Liver (tissue), 9 donors: ENCODE measurements around the gene SGK1. TPM values are rescaled to one million over a fixed set of nuclear protein-coding genes. Genes with fewer than 3 reads are reported as not detected.
"Not testable (repeated sequence)": the region's sequence is repeated elsewhere in the genome, so short reads cannot be mapped to it uniquely, and the experiment has no call there.

Source experiments
- DNase-seq: peaks from one replicate; pipeline ENCODE4 v3.0.0-alpha.2; 2017; ENCODE audit warnings: low spot score
- H3K27ac ChIP-seq, 2 donors: one replicate each; pipeline ENCODE4 v1.7.0; 2013; ENCODE audit warnings: inconsistent platforms in 2 of 2, low read length in 2 of 2, control low read depth in 1 of 2, low read depth in 1 of 2, mild to moderate bottlenecking in 1 of 2
- H3K27me3 ChIP-seq, 4 donors: one replicate each; pipeline versions ENCODE4 v1.6.1 to v1.7.0; 2013; ENCODE audit warnings: low read length in 3 of 4, inconsistent platforms in 1 of 4, mild to moderate bottlenecking in 1 of 4, moderate library complexity in 1 of 4; ENCODE audit not compliant: control insufficient read depth in 4 of 4, insufficient read depth in 4 of 4
- H3K36me3 ChIP-seq, 4 donors: one replicate each; pipeline versions ENCODE4 v1.6.1 to v1.7.0; 2013; ENCODE audit warnings: low read length in 3 of 4, mild to moderate bottlenecking in 3 of 4, low read depth in 1 of 4, moderate library complexity in 1 of 4; ENCODE audit not compliant: control insufficient read depth in 4 of 4, insufficient read depth in 3 of 4
- H3K4me1 ChIP-seq, 4 donors: one replicate each; pipeline versions ENCODE4 v1.6.1 to v1.7.0; 2013; ENCODE audit warnings: low read length in 3 of 4, mild to moderate bottlenecking in 3 of 4, moderate library complexity in 1 of 4; ENCODE audit not compliant: control insufficient read depth in 4 of 4, insufficient read depth in 4 of 4
- H3K4me3 ChIP-seq, 3 donors: one replicate each; pipeline versions ENCODE4 v1.6.1 to v1.7.0; 2013; ENCODE audit warnings: low read length in 3 of 3, control low read depth in 1 of 3, low read depth in 1 of 3, mild to moderate bottlenecking in 1 of 3
- H3K9ac ChIP-seq, 2 donors: one replicate each; pipeline ENCODE4 v1.7.0; 2013; ENCODE audit warnings: low read length in 2 of 2, mild to moderate bottlenecking in 2 of 2, moderate library complexity in 2 of 2, control low read depth in 1 of 2, low read depth in 1 of 2
- H3K9me3 ChIP-seq, 4 donors: one replicate each; pipeline versions ENCODE4 v1.6.1 to v1.7.0; 2013; ENCODE audit warnings: low read length in 3 of 4; ENCODE audit not compliant: control insufficient read depth in 4 of 4
- CTCF ChIP-seq: fragments of 150-350 bp; IDR thresholded peaks from 2 replicates; pipeline ENCODE4 v1.5.1; 2017; ENCODE audit warnings: improper control_type of control experiment, low read depth, low read length; ENCODE audit not compliant: missing input control
- EGR1 ChIP-seq, 2 donors: IDR thresholded peaks; 2 replicates each; pipeline ENCODE4 v1.6.1; 2016 to 2018; ENCODE audit warnings: antibody characterized with exemption in 2 of 2, low read depth in 2 of 2
- FOXA1 ChIP-seq: IDR thresholded peaks from 2 replicates; pipeline ENCODE4 v1.6.1; 2016; ENCODE audit warnings: antibody characterized with exemption
- FOXA2 ChIP-seq: IDR thresholded peaks from 2 replicates; pipeline ENCODE4 v1.6.1; 2016; ENCODE audit warnings: antibody characterized with exemption
- GABPA ChIP-seq, 2 donors: IDR thresholded peaks in 1 of 2; conservative IDR thresholded peaks in 1 of 2; 2 replicates each; pipeline ENCODE4 v1.6.1; 2016; ENCODE audit warnings: antibody characterized with exemption in 2 of 2, mild to moderate bottlenecking in 1 of 2, moderate library complexity in 1 of 2
- HNF4A ChIP-seq, 2 donors: conservative IDR thresholded peaks; 2 replicates each; pipeline ENCODE4 v1.6.1; 2016; ENCODE audit warnings: antibody characterized with exemption in 2 of 2, mild to moderate bottlenecking in 2 of 2
- HNF4G ChIP-seq: IDR thresholded peaks from 2 replicates; pipeline ENCODE4 v1.6.1; 2016; ENCODE audit warnings: antibody characterized with exemption
- JUND ChIP-seq, 2 donors: IDR thresholded peaks; 2 replicates each; pipeline ENCODE4 v1.6.1; 2016; ENCODE audit warnings: antibody characterized with exemption in 2 of 2
- NR2F2 ChIP-seq: IDR thresholded peaks from 2 replicates; pipeline ENCODE4 v1.6.1; 2016; ENCODE audit warnings: antibody characterized with exemption
- RAD21 ChIP-seq, 2 donors: IDR thresholded peaks; 2 replicates each; pipeline ENCODE4 v1.6.1; 2016; ENCODE audit warnings: antibody characterized with exemption in 2 of 2, mild to moderate bottlenecking in 2 of 2
- REST ChIP-seq: IDR thresholded peaks from 2 replicates; pipeline ENCODE4 v1.6.1; 2016; ENCODE audit warnings: antibody characterized with exemption, mild to moderate bottlenecking
- SP1 ChIP-seq: IDR thresholded peaks from 2 replicates; pipeline ENCODE4 v1.6.1; 2018; ENCODE audit warnings: antibody characterized with exemption, mild to moderate bottlenecking
- TAF1 ChIP-seq: conservative IDR thresholded peaks from 2 replicates; pipeline ENCODE4 v1.6.1; 2016; ENCODE audit warnings: antibody characterized with exemption, mild to moderate bottlenecking
- YY1 ChIP-seq: IDR thresholded peaks from 2 replicates; pipeline ENCODE4 v1.6.1; 2016; ENCODE audit warnings: antibody characterized with exemption, mild to moderate bottlenecking
- ZBTB33 ChIP-seq: IDR thresholded peaks from 2 replicates; pipeline ENCODE4 v1.6.1; 2016; ENCODE audit warnings: antibody characterized with exemption
- WGBS: extraction: QIAGEN DNeasy Blood & Tissue Kit; methylation state at CpG from one replicate; pipeline ENCODE4 v1.1.7; 2013; 5-methylcytosine and 5-hydroxymethylcytosine counted together
- polyA plus RNA-seq, 2 donors: library from polyadenylated mRNA; stranded (reverse) in 1 of 2; unstranded in 1 of 2; fragments of 200-250 nt in 1 of 2; fragments of >200 nt in 1 of 2; fragmentation: Nextera tagmentation in 1 of 2; extraction: Ambion mirVana in 1 of 2; gene quantifications; one replicate each; pipeline versions ENCODE4 v1.2.1 to v1.2.3, GENCODE V29; 2013 to 2015
- total RNA-seq, 2 donors: library from RNA; depleted of rRNA; stranded (reverse); fragments of >200 nt; gene quantifications; one replicate each; pipeline ENCODE4 v1.2.3, GENCODE V29; 2014
- TF ChIP-seq, protein P1 (sequence below): IDR thresholded peaks from 2 replicates; pipeline ENCODE4 v1.6.1; 2016; ENCODE audit warnings: antibody characterized with exemption
- donor health status: healthy.
- donor health status: healthy.
- donor health status: healthy.
- donor health status: healthy.
- donor health status: healthy.

The SGK1 gene
- total and polyA plus RNA-seq, 4 donors: 28.0 to 113 (median 35.4) TPM

- Histone ChIP-seq H3K9ac (no peak overlapping the region), H3K4me3 (no peak overlapping the region), H3K27ac (no peak overlapping the region), H3K9me3 (peaks cover 0 to 3% (median 3%) of the 10 kb centered on the region in 4 donors), H3K4me1 (peaks cover 0 to 3% (median 0%) of the 10 kb centered on the region in 4 donors), H3K36me3 (no peaks in the 10 kb centered on the region), H3K27me3 (no peaks in the 10 kb centered on the region)
- WGBS: 90% methylated on average over 2 of the region's 2 CpGs
- TF ChIP-seq FOXA1 (no peak), FOXA2 (no peak), EGR1 (IDR thresholded peaks at IDR 0.05; ENCODE audit: low read depth in 2 of 2) (no peak), HNF4G (no peak), CTCF (no peak), NR2F2 (no peak), SP1 (no peak)
- DNase-seq: no peak
These were observed 10.9 kb upstream of the SGK1 start for GRCh38 chr6:134328792-134329191.

DNA sequence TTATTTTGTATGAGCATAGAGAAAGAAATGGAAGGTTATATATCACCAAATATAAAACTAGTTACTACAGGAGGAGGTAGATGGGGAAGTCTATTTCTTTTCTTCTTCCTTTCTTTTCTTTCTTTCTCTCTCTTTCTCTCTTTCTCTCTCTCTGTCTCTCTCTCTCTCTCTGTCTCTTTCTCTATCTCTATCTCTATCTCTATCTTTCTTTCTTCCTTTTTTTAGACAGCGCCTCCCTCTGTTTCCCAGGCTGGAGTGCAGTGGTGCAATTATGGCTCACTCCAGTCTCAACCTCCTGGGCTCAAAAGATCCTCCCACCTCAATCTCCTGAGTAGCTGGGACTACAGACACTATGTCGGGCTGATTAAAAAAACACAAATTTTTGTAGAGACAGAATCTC lies 10.2 kb upstream of the SGK1 start:
- Histone ChIP-seq H3K9ac (no peak overlapping the region), H3K36me3 (no peaks in the 10 kb centered on the region), H3K9me3 (peaks cover 0 to 3% (median 3%) of the 10 kb centered on the region in 4 donors), H3K4me1 (peaks cover 0 to under 1% (median 0%) of the 10 kb centered on the region in 4 donors), H3K27ac (no peak overlapping the region), H3K27me3 (no peaks in the 10 kb centered on the region), H3K4me3 (no peak overlapping the region)
- DNase-seq: no peak
- TF ChIP-seq CTCF (no peak), RAD21 (IDR thresholded peaks at IDR 0.05) (no peak), REST (no peak), ZBTB33 (no peak), HNF4G (no peak), JUND (IDR thresholded peaks at IDR 0.05) (no peak), HNF4A (conservative IDR thresholded peaks at IDR 0.05) (no peak), SP1 (no peak), YY1 (no peak), NR2F2 (no peak), GABPA (IDR thresholded peaks at IDR 0.05 in 1 of 2, conservative IDR thresholded peaks at IDR 0.05 in 1 of 2) (no peak), FOXA2 (no peak), FOXA1 (no peak), TAF1 (no peak)
- TF ChIP-seq, protein P1, sequence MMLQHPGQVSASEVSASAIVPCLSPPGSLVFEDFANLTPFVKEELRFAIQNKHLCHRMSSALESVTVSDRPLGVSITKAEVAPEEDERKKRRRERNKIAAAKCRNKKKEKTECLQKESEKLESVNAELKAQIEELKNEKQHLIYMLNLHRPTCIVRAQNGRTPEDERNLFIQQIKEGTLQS: no peak
- WGBS: 95% methylated on average over 2 of the region's 2 CpGs

GRCh38 chr6:134326192-134326591 lies 8.3 kb upstream of the SGK1 start:
- H3K4me3 ChIP-seq, H3K9me3 ChIP-seq, DNase-seq, H3K27me3 ChIP-seq, H3K9ac ChIP-seq, H3K4me1 ChIP-seq, H3K27ac ChIP-seq, H3K36me3 ChIP-seq: not testable (repeated sequence)
- 92% methylated on average over 4 of the region's 4 CpGs for WGBS
